Central memory CD8-positive, alpha-beta T cell (primary cell): ENCODE data around the gene PRRX2.
A peak's percentile ranks its signal among the peaks of the same experiment; 100 is the strongest.

Experiments
- ATAC-seq: fragments of 150-1000 bp; cut with Tn5 transposase; replicated peaks from 2 replicates; pipeline ENCODE4 v1.10.0; 2022; ENCODE audit warnings: mild to moderate bottlenecking, moderate FRiP score, moderate number of reproducible peaks; ENCODE audit not compliant: poor library complexity, severe bottlenecking; ENCODE audit errors: extremely low read depth
- DNase-seq, 2 donors: peaks; one replicate each; pipeline ENCODE4 v3.0.0; 2021; ENCODE audit warnings: low spot score in 2 of 2
- H3K27ac Mint-ChIP-seq: one replicate; pipeline ENCODE4 v1.8.0; 2022; ENCODE audit warnings: low read depth, mild to moderate bottlenecking, moderate library complexity, mixed read lengths
- H3K27me3 Mint-ChIP-seq: one replicate; pipeline ENCODE4 v1.8.0; 2022; ENCODE audit warnings: mixed read lengths
- H3K36me3 Mint-ChIP-seq: one replicate; pipeline ENCODE4 v1.8.0; 2022; ENCODE audit warnings: mild to moderate bottlenecking, moderate library complexity, mixed read lengths; ENCODE audit not compliant: insufficient read depth
- H3K4me1 Mint-ChIP-seq: one replicate; pipeline ENCODE4 v1.8.0; 2022; ENCODE audit warnings: mixed read lengths
- H3K4me3 Mint-ChIP-seq: one replicate; pipeline ENCODE4 v1.8.0; 2022; ENCODE audit warnings: mild to moderate bottlenecking, moderate library complexity, mixed read lengths
- H3K9me3 Mint-ChIP-seq: one replicate; pipeline ENCODE4 v1.8.0; 2022; ENCODE audit warnings: mixed read lengths

The PRRX2 gene

GRCh38 chr9:129712634-129713401 is 47.4 kb downstream of the PRRX2 start:
- H3K4me3 Mint-ChIP-seq, result no peak overlapping the region
- no peaks in the 10 kb centered on the region for H3K36me3 Mint-ChIP-seq
- no peak overlapping the region for H3K27ac Mint-ChIP-seq
- no peaks in the 10 kb centered on the region for H3K9me3 Mint-ChIP-seq
- H3K4me1 Mint-ChIP-seq, result no peaks in the 10 kb centered on the region
- ATAC-seq, result no peak
- H3K27me3 Mint-ChIP-seq, result peaks cover 21% of the 10 kb centered on the region
- no peak for DNase-seq

DNA sequence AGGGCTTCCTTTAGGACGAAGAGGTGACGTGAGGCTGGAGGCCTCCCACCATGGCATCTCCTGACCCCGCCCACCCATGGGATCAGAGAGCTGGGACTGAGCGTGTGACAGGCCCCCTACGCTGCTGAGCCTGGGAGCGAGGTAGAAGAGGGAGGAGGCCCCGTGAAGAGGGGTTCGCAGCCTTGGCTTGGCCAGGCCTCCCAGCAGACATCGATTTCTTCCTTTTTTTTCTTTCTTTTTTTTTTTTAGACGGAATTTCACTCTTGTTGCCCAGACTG is 47.9 kb downstream of the PRRX2 start:
- H3K27me3 Mint-ChIP-seq, result peaks cover 21% of the 10 kb centered on the region
- H3K27ac Mint-ChIP-seq, result no peak overlapping the region
- DNase-seq (no peak), ATAC-seq (no peak)
- no peaks in the 10 kb centered on the region for H3K9me3 Mint-ChIP-seq
- no peak overlapping the region for H3K4me3 Mint-ChIP-seq
- no peaks in the 10 kb centered on the region for H3K36me3 Mint-ChIP-seq
- H3K4me1 Mint-ChIP-seq, result no peaks in the 10 kb centered on the region

GRCh38 chr9:129714511-129715061 is 49.1 kb downstream of the PRRX2 start:
- Mint-ChIP-seq H3K36me3 (no peaks in the 10 kb centered on the region), H3K4me3 (no peak overlapping the region), H3K27ac (no peak overlapping the region), H3K9me3 (no peaks in the 10 kb centered on the region), H3K4me1 (no peaks in the 10 kb centered on the region), H3K27me3 (peaks cover 21% of the 10 kb centered on the region)
- ATAC-seq, result no peak
- no peak for DNase-seq

DNA sequence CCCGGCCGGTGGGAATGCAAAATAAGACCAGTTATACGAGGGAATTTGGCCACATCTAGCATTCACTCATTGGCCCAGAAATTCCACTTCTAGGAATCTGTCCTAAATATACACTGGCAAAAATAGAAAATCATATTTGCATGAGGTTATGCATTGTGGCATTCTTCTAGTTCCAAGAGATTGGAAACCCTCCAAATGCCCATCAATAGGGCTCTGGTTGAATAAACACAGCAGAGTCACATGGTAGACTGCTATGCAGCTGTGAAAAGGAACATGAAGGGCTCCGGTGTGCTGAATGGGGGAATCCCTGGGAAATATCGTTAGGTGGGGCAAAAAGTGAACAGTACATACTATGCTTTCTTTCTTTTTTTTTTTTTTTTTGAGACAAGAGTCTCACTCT is 50.6 kb downstream of the PRRX2 start:
- ATAC-seq, result no peak
- no peak overlapping the region for H3K27ac Mint-ChIP-seq

DNA sequence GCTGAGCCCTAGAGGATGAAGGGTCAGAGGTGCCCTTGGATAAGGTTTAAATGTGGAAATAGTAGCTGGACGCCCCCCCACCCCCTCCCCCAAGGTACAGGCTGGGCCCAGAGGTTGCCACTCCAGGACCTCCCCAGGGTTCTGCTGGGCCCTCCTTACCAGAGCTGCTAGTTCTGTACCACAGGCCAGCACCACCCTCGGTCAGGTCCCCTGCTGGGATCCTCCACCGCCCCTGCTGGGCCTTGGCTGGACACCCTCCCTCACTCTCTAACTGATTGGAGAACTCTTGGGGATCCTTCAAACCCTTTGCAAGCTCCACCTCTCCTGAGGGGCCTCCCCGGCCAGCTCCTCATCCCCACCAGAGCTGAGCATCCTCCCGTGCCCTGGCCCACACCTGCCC is 52.5 kb downstream of the PRRX2 start:
- DNase-seq (no peak), ATAC-seq (no peak)
- H3K36me3 Mint-ChIP-seq, result no peaks in the 10 kb centered on the region
- H3K4me1 Mint-ChIP-seq, result no peaks in the 10 kb centered on the region
- H3K4me3 Mint-ChIP-seq, result no peak overlapping the region
- peaks cover 36% of the 10 kb centered on the region for H3K27me3 Mint-ChIP-seq
- no peaks in the 10 kb centered on the region for H3K9me3 Mint-ChIP-seq
- H3K27ac Mint-ChIP-seq, result no peak overlapping the region

More for the DNA sequence above, 50.6 kb downstream of the PRRX2 start:
- H3K36me3 Mint-ChIP-seq, result no peaks in the 10 kb centered on the region
- no peaks in the 10 kb centered on the region for H3K9me3 Mint-ChIP-seq
- H3K4me1 Mint-ChIP-seq, result no peaks in the 10 kb centered on the region
- peaks cover 35% of the 10 kb centered on the region for H3K27me3 Mint-ChIP-seq
- no peak for DNase-seq
- no peak overlapping the region for H3K4me3 Mint-ChIP-seq

GRCh38 chr9:129718647-129719046 is 53.2 kb downstream of the PRRX2 start:
- no peaks in the 10 kb centered on the region for H3K4me1 Mint-ChIP-seq
- H3K36me3 Mint-ChIP-seq, result no peaks in the 10 kb centered on the region
- H3K27me3 Mint-ChIP-seq, result peaks cover 43% of the 10 kb centered on the region
- no peak overlapping the region for H3K4me3 Mint-ChIP-seq
- no peak overlapping the region for H3K27ac Mint-ChIP-seq
- ATAC-seq (no peak), DNase-seq (no peak)
- no peaks in the 10 kb centered on the region for H3K9me3 Mint-ChIP-seq

- no peak for ATAC-seq
These were observed 53.7 kb downstream of the PRRX2 start for GRCh38 chr9:129719135-129719534.

DNA sequence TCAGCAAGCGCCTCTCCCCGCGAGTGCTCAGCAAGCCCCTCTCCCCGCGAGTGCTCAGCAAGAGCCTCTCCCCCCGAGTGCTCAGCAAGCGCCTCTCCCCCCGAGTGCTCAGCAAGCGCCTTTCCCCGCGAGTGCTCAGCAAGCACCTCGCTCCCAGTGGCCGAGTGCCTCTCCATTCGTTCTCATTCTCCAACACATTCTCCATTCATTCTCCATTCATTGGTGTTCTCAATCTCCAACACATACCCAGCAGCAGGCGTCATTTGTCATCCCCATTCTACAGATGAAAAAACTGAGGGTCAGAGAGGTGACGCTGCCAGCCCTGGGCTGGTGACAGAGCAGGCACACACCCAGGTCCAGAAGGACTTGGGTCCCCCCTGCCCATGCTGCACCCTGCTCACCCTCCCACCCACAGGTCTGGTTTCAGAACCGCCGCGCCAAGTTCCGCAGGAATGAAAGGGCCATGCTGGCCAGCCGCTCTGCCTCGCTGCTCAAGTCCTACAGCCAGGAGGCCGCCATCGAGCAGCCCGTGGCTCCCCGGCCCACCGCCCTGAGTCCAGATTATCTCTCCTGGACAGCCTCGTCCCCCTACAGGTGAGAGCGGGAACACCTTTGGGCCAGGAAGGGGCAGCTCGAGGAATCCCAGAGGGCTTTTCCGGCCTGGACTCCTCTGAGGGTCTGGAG is 54.9 kb downstream of the PRRX2 start:
- ATAC-seq (no peak), DNase-seq (no peak)
- Mint-ChIP-seq H3K36me3 (no peaks in the 10 kb centered on the region), H3K27ac (no peak overlapping the region), H3K9me3 (no peaks in the 10 kb centered on the region), H3K4me1 (no peaks in the 10 kb centered on the region), H3K27me3 (peaks cover 49% of the 10 kb centered on the region), H3K4me3 (no peak overlapping the region)

More at GRCh38 chr9:129719135-129719534, 53.7 kb downstream of the PRRX2 start:
- no peak overlapping the region for H3K27ac Mint-ChIP-seq
- no peaks in the 10 kb centered on the region for H3K4me1 Mint-ChIP-seq
- no peaks in the 10 kb centered on the region for H3K36me3 Mint-ChIP-seq
- peaks cover 47% of the 10 kb centered on the region for H3K27me3 Mint-ChIP-seq
- no peak overlapping the region for H3K4me3 Mint-ChIP-seq
- no peaks in the 10 kb centered on the region for H3K9me3 Mint-ChIP-seq
- DNase-seq, result no peak

DNA sequence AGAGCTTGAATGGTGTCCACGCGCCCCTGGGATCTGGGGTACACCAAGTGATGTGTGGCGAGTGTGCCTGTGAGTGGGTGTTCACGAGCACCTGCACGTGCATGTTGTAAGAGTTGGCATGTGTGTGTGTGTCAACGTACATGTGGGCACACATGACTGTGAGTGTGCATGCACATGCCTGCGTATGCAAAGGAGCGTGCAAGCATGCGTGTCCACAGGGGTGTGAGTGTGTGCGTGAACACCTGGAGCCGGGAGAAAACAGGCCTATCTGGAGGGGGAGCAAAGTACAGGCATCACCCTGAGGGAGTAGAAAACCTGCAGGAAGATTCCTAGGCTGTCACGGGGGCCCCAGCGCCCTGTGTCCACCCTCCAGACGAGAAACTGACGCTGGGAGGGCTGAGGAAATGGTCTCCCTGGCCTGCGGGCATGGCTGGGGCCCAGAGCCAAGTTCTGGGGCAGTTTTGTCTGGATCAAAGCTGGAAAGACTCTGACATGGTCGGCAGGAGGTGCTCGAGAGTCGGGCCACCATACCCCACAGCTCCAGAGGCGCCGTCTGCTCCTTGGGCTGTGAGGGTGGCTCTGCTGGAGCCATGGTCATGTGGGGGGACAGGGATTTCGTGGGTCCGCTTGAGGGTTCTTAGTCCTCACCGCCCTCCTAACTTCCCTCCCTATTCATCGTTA is 55.6 kb downstream of the PRRX2 start:
- Mint-ChIP-seq H3K27me3 (peaks cover 43% of the 10 kb centered on the region), H3K36me3 (no peaks in the 10 kb centered on the region), H3K9me3 (no peaks in the 10 kb centered on the region), H3K27ac (no peak overlapping the region), H3K4me3 (no peak overlapping the region), H3K4me1 (no peaks in the 10 kb centered on the region)
- DNase-seq, result no peak
- no peak for ATAC-seq

GRCh38 chr9:129722913-129723312 is 57.5 kb downstream of the PRRX2 start:
- Mint-ChIP-seq H3K4me3 (no peak overlapping the region), H3K36me3 (peaks cover 2% of the 10 kb centered on the region), H3K27me3 (peaks cover 36% of the 10 kb centered on the region), H3K27ac (no peak overlapping the region), H3K9me3 (no peaks in the 10 kb centered on the region), H3K4me1 (no peaks in the 10 kb centered on the region)
- ATAC-seq (no peak), DNase-seq (no peak)

- peaks cover 45% of the 10 kb centered on the region for H3K27me3 Mint-ChIP-seq
- H3K36me3 Mint-ChIP-seq, result peaks cover 2% of the 10 kb centered on the region
- H3K9me3 Mint-ChIP-seq, result no peaks in the 10 kb centered on the region
- ATAC-seq (no peak), DNase-seq (no peak)
- H3K4me3 Mint-ChIP-seq, result no peak overlapping the region
- no peaks in the 10 kb centered on the region for H3K4me1 Mint-ChIP-seq
- peak overlapping the region; percentile 38 for H3K27ac Mint-ChIP-seq
These were observed 59.2 kb downstream of the PRRX2 start for GRCh38 chr9:129724456-129725190.

- Mint-ChIP-seq H3K27ac (no peak overlapping the region), H3K9me3 (no peaks in the 10 kb centered on the region), H3K4me1 (no peaks in the 10 kb centered on the region), H3K36me3 (peaks cover 2% of the 10 kb centered on the region), H3K4me3 (no peak overlapping the region), H3K27me3 (peaks cover 36% of the 10 kb centered on the region)
- DNase-seq (no peak), ATAC-seq (no peak)
These were observed 60.4 kb downstream of the PRRX2 start for GRCh38 chr9:129725795-129726251.
